Stomach smooth muscle (tissue), 2 donors: Measurements from ENCODE around the gene KSR1.

ENCODE experiments used
- H3K27ac ChIP-seq: one replicate; pipeline ENCODE4 v1.7.0; 2013; ENCODE audit warnings: mild to moderate bottlenecking, low read length, inconsistent platforms
- H3K27me3 ChIP-seq, 2 donors: one replicate each; pipeline ENCODE4 v1.7.0; 2013; ENCODE audit warnings: low read length in 2 of 2; ENCODE audit not compliant: insufficient read depth in 2 of 2, control insufficient read depth in 1 of 2
- H3K36me3 ChIP-seq, 2 donors: one replicate each; pipeline ENCODE4 v1.7.0; 2013; ENCODE audit warnings: low read length in 2 of 2; ENCODE audit not compliant: control insufficient read depth in 2 of 2, insufficient read depth in 2 of 2
- H3K4me1 ChIP-seq: one replicate; pipeline ENCODE4 v1.7.0; 2013; ENCODE audit warnings: low read length; ENCODE audit not compliant: control insufficient read depth, insufficient read depth
- H3K4me3 ChIP-seq, 2 donors: one replicate each; pipeline ENCODE4 v1.7.0; 2013; ENCODE audit warnings: low read length in 2 of 2
- H3K9ac ChIP-seq, 2 donors: one replicate each; pipeline ENCODE4 v1.7.0; 2013; ENCODE audit warnings: low read length in 2 of 2, mild to moderate bottlenecking in 1 of 2
- H3K9me3 ChIP-seq, 2 donors: one replicate each; pipeline ENCODE4 v1.7.0; 2013; ENCODE audit warnings: low read length in 2 of 2; ENCODE audit not compliant: control insufficient read depth in 2 of 2
- donor health status: healthy.
- donor health status: Pancreatic carcinoma.

KSR1 gene

DNA sequence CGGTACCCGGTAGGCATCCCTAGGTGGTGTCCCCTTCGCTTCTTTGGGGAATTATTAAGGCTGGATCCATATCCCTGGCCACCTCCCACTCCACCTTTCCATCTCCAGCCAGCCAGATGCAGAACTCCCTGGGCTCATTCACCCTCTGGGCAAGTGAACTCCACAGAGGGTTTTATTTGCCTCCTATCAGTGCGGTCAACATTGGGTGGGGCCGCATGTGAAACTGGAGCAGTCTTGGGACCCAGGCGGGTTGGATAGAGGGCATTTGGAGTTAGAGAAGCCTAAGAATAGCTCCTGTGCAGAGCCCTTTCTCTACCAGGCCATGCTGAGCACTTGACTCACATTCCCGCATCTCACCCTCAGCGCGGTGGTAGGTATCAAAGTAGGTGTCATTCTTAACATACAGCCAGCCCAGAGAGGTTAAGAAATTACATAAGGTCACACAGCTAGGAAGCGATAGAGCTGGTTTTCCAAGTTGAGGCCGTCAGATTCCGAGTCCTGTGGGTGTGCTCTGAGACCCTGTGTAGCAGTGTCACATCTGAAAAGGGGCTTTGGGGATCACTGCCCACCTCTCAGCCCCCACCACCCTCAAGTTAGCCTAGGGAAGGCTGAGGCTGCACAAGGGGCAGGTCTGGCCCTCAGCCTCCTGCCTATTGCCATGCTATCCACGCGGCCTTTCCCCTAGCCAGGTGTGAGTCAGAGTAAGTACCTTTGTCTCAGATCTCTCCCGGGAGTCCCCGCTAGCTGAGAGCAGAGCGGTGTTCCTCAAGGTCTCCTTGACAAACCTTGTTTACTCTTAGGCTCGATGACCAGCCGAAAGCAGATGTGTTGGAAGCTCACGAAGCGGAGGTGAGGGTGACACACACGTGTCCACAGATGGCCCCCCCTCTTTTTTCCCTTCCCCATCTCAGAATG lies 147.9 kb downstream of the KSR1 start:
- no peak overlapping the region for H3K9ac ChIP-seq
- no peak overlapping the region for H3K27ac ChIP-seq
- H3K4me3 ChIP-seq, result no peak overlapping the region
- H3K4me1 ChIP-seq, result peaks cover 5% of the 10 kb centered on the region
- H3K27me3 ChIP-seq, result no peaks in the 10 kb centered on the region
- no peaks in the 10 kb centered on the region for H3K9me3 ChIP-seq
- peaks cover 22 to 38% of the 10 kb centered on the region in 2 donors for H3K36me3 ChIP-seq

DNA sequence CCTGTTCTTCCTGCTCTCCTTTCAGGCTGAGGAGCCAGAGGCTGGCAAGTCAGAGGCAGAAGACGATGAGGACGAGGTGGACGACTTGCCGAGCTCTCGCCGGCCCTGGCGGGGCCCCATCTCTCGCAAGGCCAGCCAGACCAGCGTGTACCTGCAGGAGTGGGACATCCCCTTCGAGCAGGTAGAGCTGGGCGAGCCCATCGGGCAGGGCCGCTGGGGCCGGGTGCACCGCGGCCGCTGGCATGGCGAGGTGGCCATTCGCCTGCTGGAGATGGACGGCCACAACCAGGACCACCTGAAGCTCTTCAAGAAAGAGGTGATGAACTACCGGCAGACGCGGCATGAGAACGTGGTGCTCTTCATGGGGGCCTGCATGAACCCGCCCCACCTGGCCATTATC lies 149.2 kb downstream of the KSR1 start:
- H3K9me3 ChIP-seq, result no peaks in the 10 kb centered on the region
- H3K36me3 ChIP-seq, result peaks cover 27 to 43% of the 10 kb centered on the region in 2 donors
- peaks cover 5% of the 10 kb centered on the region for H3K4me1 ChIP-seq
- no peaks in the 10 kb centered on the region for H3K27me3 ChIP-seq
- no peak overlapping the region for H3K27ac ChIP-seq
- no peak overlapping the region for H3K9ac ChIP-seq
- H3K4me3 ChIP-seq, result no peak overlapping the region

DNA sequence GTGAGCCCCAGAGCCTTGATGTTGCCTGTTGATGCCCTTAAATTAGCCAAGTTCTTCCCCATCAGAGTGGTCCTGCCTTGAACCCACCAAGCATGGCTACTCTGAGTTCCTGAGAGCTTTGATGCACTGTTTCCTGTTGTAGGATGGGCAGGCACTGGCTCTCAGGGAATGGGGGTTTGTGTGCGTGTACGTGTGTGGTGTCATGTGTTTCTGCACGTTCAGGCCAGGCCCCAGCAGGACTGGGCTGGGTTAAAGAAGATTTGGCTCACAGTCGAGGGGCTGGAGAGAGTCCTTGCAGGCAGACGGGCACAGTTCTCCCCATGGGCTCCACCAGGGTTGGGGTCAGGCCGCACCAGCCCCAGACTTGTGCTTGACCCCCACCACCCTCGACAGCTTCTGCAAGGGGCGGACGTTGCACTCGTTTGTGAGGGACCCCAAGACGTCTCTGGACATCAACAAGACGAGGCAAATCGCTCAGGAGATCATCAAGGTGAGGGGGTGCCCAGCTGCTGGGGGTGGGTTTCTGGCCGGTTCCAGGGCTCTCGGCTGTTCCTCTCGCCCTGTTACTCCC lies 151.4 kb downstream of the KSR1 start:
- H3K4me3 ChIP-seq, result no peak overlapping the region
- H3K27ac ChIP-seq, result no peak overlapping the region
- H3K9ac ChIP-seq, result no peak overlapping the region
- H3K9me3 ChIP-seq, result no peaks in the 10 kb centered on the region
- H3K36me3 ChIP-seq, result peaks cover 27 to 45% of the 10 kb centered on the region in 2 donors
- H3K27me3 ChIP-seq, result no peaks in the 10 kb centered on the region
- peaks cover 2% of the 10 kb centered on the region for H3K4me1 ChIP-seq

DNA sequence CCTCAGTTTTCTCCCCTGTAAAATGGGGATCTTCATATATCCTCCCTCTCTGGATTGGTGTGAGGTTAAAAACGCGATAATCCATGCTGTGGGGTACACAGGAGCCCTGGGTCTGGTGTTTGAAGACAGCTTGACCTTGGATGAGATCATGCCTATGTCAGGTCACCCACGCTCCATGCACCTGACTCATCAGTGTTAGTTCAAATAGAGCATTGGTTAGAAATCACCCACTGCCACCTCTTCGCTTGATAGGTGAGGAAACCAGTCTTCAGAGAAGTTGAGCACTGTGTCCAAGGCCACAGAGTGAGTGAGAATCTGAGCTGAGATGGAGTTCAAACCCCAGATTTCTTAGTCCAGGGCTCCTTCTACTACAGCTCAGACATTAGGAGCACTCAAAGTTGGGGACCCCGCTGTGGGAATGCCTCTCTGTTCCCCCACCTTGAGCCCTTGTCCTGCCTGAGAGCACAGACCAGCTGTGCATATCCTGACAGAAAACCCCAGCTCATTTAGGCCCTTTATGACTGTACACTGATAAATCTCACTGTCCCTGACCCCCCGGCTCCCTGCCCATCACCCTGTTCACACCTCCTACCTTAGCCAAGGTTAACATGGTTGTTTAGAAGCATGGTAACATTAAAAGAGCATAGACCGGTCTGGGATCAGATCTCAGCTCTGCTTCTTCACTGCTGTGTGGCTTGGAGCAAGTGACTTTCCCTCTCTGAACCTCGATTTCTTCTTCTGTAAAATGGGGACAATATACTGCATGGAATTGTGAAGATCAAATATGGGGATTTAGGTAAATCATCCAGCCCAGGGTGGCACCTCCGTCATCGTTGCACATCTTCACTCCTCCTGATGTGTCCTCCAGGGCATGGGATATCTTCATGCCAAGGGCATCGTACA lies 152.3 kb downstream of the KSR1 start:
- no peak overlapping the region for H3K4me3 ChIP-seq
- no peak overlapping the region for H3K9ac ChIP-seq
- peaks cover 2% of the 10 kb centered on the region for H3K4me1 ChIP-seq
- H3K9me3 ChIP-seq, result no peaks in the 10 kb centered on the region
- no peaks in the 10 kb centered on the region for H3K27me3 ChIP-seq
- H3K36me3 ChIP-seq, result peaks cover 27 to 48% of the 10 kb centered on the region in 2 donors
- H3K27ac ChIP-seq, result no peak overlapping the region

DNA sequence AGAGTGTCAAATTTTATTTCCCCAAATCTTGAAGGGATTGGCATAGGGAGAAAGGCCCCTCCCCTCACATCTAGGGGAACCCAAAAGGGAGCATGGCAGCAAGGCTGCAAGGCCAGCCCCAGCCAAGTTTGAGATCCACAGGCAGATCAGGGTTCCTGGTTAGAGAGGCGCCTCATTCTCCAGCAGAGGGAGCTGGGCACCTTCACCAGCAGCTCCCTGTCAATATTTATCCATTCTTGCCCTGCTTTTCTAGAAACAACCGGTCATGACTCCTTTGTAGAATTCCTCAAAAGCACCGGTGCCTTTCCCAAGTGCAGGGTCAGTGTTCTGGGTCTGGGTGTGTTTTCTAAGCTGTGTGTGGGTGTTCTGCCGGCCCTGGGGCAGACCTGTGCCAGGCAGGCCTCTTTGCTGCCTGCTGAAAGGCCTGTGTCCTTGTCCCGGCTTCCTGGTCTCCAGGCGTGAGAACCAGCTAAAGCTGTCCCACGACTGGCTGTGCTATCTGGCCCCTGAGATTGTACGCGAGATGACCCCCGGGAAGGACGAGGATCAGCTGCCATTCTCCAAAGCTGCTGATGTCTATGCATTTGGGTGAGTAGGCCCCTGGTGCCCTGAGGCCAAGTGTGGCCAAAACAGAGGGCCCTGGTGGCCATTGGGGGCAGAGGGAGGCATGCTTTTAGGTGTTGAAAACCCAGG lies 153.5 kb downstream of the KSR1 start:
- Histone ChIP-seq H3K4me3 (no peak overlapping the region), H3K27ac (no peak overlapping the region), H3K9me3 (no peaks in the 10 kb centered on the region), H3K27me3 (no peaks in the 10 kb centered on the region), H3K4me1 (peaks cover 2% of the 10 kb centered on the region), H3K36me3 (peaks cover 22 to 42% of the 10 kb centered on the region in 2 donors), H3K9ac (no peak overlapping the region)

DNA sequence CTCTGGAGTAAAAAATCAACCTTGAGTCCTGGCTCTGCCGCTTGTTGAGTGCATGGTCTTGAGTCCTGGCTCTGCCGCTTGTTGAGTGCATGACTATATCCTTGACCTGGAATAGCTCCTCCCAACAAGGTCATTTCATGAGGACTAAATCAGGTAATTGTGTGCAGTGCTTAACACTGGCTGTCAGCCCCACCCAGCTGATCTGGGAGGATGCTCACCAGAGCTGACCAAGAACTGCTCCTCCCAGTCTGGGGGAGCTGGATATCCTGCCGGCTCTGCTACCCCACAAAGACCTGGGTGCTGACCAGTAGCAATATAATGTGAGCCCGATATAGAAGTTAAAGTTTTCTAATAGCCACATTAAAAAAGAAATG lies 154.0 kb downstream of the KSR1 start:
- H3K9ac ChIP-seq, result no peak overlapping the region
- H3K4me3 ChIP-seq, result no peak overlapping the region
- peaks cover 22 to 41% of the 10 kb centered on the region in 2 donors for H3K36me3 ChIP-seq
- H3K4me1 ChIP-seq, result peaks cover 2% of the 10 kb centered on the region
- no peaks in the 10 kb centered on the region for H3K9me3 ChIP-seq
- no peaks in the 10 kb centered on the region for H3K27me3 ChIP-seq
- H3K27ac ChIP-seq, result no peak overlapping the region

DNA sequence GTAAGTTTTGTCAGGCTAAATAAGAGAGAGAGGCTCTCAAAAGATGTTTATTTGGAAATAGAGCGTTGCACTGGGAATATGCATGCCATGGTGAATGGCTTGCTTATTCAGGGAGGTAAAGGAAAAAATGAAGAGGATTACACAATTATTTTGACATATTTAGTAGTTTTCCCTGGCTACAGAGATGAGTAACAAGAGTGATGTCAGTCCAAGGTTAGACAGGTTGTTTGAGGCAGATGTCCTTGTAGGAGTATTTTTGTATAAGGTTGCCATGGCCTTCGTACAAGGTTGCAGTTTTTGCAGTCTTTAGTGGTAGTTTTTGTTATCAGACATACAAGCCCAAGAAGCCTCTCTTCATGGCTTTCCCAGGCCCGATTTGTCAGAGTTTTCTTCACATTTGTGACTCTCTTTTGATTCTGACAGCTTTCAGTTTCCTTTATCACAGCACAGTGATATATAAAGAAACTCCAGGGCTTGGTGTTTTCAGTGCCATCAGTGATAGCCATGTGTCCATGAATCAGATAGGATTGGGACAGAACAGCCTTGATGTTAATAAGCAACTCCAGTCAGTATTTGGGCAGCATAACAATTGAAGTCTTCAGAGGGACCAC lies 156.0 kb downstream of the KSR1 start:
- peaks cover 25 to 41% of the 10 kb centered on the region in 2 donors for H3K36me3 ChIP-seq
- no peaks in the 10 kb centered on the region for H3K9me3 ChIP-seq
- H3K9ac ChIP-seq, result peak overlapping the region in 1 of 2 donors; percentile 5
- H3K4me3 ChIP-seq, result no peak overlapping the region
- peaks cover 2% of the 10 kb centered on the region for H3K4me1 ChIP-seq
- H3K27ac ChIP-seq, result no peak overlapping the region
- no peaks in the 10 kb centered on the region for H3K27me3 ChIP-seq

DNA sequence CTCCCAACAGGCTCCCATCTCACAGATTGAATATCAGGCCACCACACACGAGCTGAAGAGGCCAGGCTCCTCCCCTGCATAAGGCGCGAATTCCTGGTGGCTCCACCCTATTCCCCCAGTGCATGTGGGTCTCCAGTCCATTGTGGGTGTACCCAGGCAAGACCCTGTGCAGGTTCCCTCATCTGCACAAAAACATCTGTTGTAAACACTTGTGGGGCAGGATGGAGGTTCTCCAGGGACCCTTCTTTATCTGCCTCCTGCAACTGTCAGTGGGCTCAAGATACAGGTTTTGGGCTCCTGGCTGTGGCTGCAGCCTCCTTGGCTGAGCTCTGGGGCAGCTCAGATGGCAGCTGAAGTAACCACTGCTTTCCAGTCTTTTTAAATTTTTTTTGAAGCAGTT lies 157.2 kb downstream of the KSR1 start:
- Histone ChIP-seq H3K4me1 (peaks cover 2% of the 10 kb centered on the region), H3K9me3 (no peaks in the 10 kb centered on the region), H3K27ac (no peak overlapping the region), H3K9ac (no peak overlapping the region), H3K4me3 (no peak overlapping the region), H3K36me3 (peaks cover 32 to 41% of the 10 kb centered on the region in 2 donors), H3K27me3 (no peaks in the 10 kb centered on the region)

DNA sequence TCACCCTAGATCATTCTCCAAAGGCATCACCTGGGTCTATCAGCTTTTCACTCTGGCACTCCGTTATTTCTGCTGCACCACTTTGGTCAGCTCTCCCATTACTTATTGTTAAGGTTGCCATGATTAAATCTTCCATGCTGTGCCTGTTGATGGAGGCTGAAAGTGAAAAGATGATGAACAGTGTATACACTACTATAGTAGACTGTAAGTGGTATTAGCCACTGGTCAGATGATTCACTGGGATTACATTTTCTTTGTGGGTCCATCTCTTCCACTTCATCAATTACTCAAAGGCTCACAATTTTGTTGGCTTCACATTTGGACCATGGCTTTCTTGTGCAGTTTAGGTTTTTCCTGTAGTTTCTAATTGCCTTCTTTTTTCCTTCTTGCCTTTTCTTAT lies 158.9 kb downstream of the KSR1 start:
- Histone ChIP-seq H3K9ac (no peak overlapping the region), H3K27me3 (no peaks in the 10 kb centered on the region), H3K4me3 (no peak overlapping the region), H3K36me3 (peaks cover 25 to 35% of the 10 kb centered on the region in 2 donors), H3K4me1 (peaks cover 2% of the 10 kb centered on the region), H3K9me3 (no peaks in the 10 kb centered on the region), H3K27ac (no peak overlapping the region)

DNA sequence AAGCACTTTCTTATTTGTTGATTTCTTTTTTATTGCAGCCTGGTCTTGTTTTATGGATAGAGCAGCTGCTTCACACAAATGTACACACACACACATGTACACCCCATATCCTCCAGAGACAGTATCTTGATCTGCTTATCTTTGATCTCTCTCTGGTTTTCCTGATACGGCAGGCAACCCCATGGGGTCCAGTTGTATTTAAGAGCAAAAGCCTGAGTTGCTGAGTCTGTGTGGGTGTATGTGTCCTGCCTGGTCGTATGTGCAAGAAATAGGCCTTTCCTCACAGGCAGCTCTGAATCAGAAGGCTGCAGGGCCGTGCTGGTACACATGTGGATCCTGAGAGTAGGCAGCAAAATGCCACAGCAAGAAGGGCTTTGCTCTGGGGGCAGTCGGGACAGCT lies 160.2 kb downstream of the KSR1 start:
- Histone ChIP-seq H3K36me3 (peaks cover 33 to 38% of the 10 kb centered on the region in 2 donors), H3K27ac (no peak overlapping the region), H3K4me3 (no peak overlapping the region), H3K4me1 (peaks cover under 1% of the 10 kb centered on the region), H3K9ac (no peak overlapping the region), H3K27me3 (no peaks in the 10 kb centered on the region), H3K9me3 (no peaks in the 10 kb centered on the region)
